ENCODE data around the gene RIMS1. TPM values are rescaled to one million over a fixed set of nuclear protein-coding genes. Genes with fewer than 3 reads are reported as not detected.

The RIMS1 gene
- total RNA-seq, 1 donor from 2014 or later, result under 0.01 TPM

DNA sequence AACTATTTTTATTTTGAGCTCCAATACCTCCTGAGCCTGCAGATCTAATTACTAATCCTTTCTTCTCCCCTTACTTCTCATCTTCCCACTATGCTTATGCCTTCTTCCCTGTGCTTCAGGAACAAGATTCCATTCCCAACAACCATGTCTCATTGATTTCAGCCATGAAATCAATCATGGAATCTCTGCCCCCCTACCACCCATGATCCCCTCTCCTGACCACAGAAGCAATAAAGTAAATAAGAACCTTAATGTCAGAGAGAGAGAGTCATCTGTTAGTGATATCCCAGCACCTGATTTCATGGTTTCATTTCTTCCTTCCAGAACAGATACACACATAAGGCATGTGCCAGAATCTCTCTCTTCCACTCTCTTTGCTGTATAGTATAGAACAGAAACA lies 395.9 kb downstream of the RIMS1 start:
- TF ChIP-seq, protein P1, sequence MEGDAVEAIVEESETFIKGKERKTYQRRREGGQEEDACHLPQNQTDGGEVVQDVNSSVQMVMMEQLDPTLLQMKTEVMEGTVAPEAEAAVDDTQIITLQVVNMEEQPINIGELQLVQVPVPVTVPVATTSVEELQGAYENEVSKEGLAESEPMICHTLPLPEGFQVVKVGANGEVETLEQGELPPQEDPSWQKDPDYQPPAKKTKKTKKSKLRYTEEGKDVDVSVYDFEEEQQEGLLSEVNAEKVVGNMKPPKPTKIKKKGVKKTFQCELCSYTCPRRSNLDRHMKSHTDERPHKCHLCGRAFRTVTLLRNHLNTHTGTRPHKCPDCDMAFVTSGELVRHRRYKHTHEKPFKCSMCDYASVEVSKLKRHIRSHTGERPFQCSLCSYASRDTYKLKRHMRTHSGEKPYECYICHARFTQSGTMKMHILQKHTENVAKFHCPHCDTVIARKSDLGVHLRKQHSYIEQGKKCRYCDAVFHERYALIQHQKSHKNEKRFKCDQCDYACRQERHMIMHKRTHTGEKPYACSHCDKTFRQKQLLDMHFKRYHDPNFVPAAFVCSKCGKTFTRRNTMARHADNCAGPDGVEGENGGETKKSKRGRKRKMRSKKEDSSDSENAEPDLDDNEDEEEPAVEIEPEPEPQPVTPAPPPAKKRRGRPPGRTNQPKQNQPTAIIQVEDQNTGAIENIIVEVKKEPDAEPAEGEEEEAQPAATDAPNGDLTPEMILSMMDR (IDR thresholded peaks at IDR 0.05; ENCODE audit: insufficient read depth, low read length, severe bottlenecking), result no peak

DNA sequence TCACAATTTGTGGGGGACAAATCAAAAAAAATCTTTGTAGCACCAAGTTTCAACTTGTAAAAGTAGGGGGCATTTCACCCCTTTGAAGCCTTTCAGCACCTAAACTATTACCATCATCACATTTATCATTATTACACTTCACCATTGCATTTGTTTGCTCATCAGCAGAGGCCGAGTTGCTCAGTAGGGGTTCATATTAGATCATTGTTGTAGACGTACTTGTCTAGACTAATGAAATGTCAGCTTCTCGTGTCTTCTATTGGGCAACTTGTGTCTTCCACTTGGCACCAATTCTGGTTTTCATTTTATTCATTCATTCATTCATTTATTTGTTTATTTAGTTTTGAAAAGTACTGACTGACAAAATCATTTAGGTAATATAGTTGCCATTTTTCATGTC lies 397.2 kb downstream of the RIMS1 start:
- no peak for DNase-seq (ENCODE audit: low read depth)
- Histone ChIP-seq H3K27me3 (ENCODE audit: control insufficient read depth, insufficient read depth, low read length) (no peaks in the 10 kb centered on the region), H3K4me3 (ENCODE audit: low read depth, low read length) (no peak overlapping the region), H3K36me3 (ENCODE audit: control insufficient read depth, insufficient read depth, low read length) (no peaks in the 10 kb centered on the region)
- FAIRE-seq, result no peak
- TF ChIP-seq, protein P1 (IDR thresholded peaks at IDR 0.05; ENCODE audit: insufficient read depth, low read length, severe bottlenecking), result no peak

More for the DNA sequence above, 395.9 kb downstream of the RIMS1 start:
- Histone ChIP-seq H3K4me3 (ENCODE audit: low read depth, low read length) (no peak overlapping the region), H3K27me3 (ENCODE audit: control insufficient read depth, insufficient read depth, low read length) (no peaks in the 10 kb centered on the region), H3K36me3 (ENCODE audit: control insufficient read depth, insufficient read depth, low read length) (no peaks in the 10 kb centered on the region)
- no peak for FAIRE-seq
- DNase-seq (ENCODE audit: low read depth), result no peak

DNA sequence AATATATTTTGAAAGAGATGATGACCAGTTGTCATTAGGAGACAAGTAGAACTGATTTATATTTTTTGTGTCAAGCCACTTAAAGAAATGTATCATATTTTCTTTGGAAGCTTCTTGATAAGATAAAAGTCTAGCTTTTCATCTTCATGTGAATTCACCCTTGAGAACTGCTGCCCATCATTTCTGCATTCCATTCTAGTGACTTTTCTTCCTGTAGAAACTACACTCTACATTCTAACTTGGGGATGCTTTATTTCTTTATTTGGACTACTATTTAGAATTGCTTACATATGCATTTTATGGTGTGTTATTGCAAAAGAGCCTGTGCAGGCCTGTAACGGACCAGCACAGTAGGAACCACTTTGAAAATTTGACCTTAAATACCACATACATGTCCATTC lies 400.6 kb downstream of the RIMS1 start:
- DNase-seq (ENCODE audit: low read depth), result peak; percentile 59
- TF ChIP-seq, protein P1 (IDR thresholded peaks at IDR 0.05; ENCODE audit: insufficient read depth, low read length, severe bottlenecking), result no peak
- Histone ChIP-seq H3K4me3 (ENCODE audit: low read depth, low read length) (no peak overlapping the region), H3K36me3 (ENCODE audit: control insufficient read depth, insufficient read depth, low read length) (no peaks in the 10 kb centered on the region), H3K27me3 (ENCODE audit: control insufficient read depth, insufficient read depth, low read length) (no peaks in the 10 kb centered on the region)
- no peak for FAIRE-seq

DNA sequence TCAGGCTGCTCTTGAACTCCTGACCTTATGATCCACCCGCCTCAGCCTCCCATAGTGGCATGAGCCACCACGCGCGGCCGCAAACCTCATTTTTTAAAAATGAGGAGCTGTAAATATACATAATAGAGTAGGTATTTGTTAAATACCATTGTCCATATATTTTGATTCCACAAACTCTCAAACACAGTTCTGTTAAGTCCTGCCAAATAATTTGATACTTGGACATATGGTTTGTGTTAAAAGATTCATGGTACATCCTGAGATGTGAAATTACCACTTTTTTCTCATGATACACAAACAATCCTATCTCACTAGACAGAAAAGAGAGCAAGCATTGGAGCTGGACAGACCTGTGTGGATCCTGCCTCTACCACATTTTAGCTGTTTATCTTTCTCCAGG lies 401.5 kb downstream of the RIMS1 start:
- TF ChIP-seq, protein P1 (IDR thresholded peaks at IDR 0.05; ENCODE audit: insufficient read depth, low read length, severe bottlenecking), result no peak
- no peaks in the 10 kb centered on the region for H3K27me3 ChIP-seq (ENCODE audit: control insufficient read depth, insufficient read depth, low read length)
- no peak for FAIRE-seq
- no peak overlapping the region for H3K4me3 ChIP-seq (ENCODE audit: low read depth, low read length)
- H3K36me3 ChIP-seq (ENCODE audit: control insufficient read depth, insufficient read depth, low read length), result no peaks in the 10 kb centered on the region
- no peak for DNase-seq (ENCODE audit: low read depth)

DNA sequence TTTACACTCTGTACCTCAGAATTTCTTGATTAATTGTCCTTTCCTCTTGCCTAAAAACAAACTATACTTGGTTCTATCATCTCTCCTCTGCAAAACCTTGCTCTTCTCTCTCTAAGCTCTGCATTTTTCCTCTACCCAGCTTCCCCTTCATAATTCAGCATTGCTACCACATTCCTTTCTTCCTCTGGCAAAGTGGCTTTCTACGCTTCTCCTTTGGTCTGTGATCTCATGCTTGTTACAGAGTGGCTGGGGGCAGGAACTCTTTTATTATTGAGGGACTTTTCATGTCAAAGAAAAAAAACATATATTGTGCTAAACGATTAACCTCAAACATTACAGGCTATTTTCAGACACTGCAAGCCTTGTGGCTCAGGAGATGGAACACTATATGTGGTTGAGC lies 402.2 kb downstream of the RIMS1 start:
- H3K36me3 ChIP-seq (ENCODE audit: control insufficient read depth, insufficient read depth, low read length), result no peaks in the 10 kb centered on the region
- no peak for DNase-seq (ENCODE audit: low read depth)
- TF ChIP-seq, protein P1 (IDR thresholded peaks at IDR 0.05; ENCODE audit: insufficient read depth, low read length, severe bottlenecking), result no peak
- FAIRE-seq, result no peak
- H3K27me3 ChIP-seq (ENCODE audit: control insufficient read depth, insufficient read depth, low read length), result no peaks in the 10 kb centered on the region
- H3K4me3 ChIP-seq (ENCODE audit: low read depth, low read length), result no peak overlapping the region

DNA sequence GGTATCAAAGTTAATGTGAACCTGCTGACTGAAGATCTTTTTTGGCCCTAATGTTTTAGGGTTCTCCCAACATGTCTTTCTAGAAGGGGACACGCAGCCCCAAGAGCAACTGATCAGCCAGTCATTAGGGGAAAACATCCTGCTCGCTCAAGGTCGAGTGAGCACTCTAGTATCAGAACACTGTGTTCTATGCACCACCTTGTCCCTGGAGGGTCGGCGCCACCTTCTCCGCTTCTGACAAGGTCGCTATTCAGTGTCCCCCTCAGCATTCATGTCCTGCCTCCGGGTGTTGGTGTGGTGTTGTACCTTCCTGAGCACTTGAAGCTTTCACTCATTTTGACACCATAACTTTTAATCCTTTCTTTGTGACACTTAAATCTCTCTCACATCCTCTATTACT lies 404.3 kb downstream of the RIMS1 start:
- TF ChIP-seq, protein P1 (IDR thresholded peaks at IDR 0.05; ENCODE audit: insufficient read depth, low read length, severe bottlenecking), result no peak
- Histone ChIP-seq H3K27me3 (ENCODE audit: control insufficient read depth, insufficient read depth, low read length) (no peaks in the 10 kb centered on the region), H3K4me3 (ENCODE audit: low read depth, low read length) (no peak overlapping the region), H3K36me3 (ENCODE audit: control insufficient read depth, insufficient read depth, low read length) (no peaks in the 10 kb centered on the region)
- no peak for FAIRE-seq
- DNase-seq (ENCODE audit: low read depth), result no peak
